ENCODE measurements around the gene F3. TPM values are rescaled to one million over a fixed set of nuclear protein-coding genes. Genes with fewer than 3 reads are reported as not detected.

Gene F3
- total and polyA plus RNA-seq, 2 of the 13 experiments (the other 11 are each of a cell fraction or from before 2014, with no cell fraction given) = 5.8 to 9.0 TPM

GRCh38 chr1:94540440-94541245 lies 916 bp downstream of the F3 start (continued):
- TF ChIP-seq ZBTB4 (CRISPR knock-in tag; IDR thresholded peaks at IDR 0.05; ENCODE audit: borderline replicate concordance) = no peak
- no peak for TF ChIP-seq NONO (IDR thresholded peaks at IDR 0.05)
- 0 out of 2 replicates have a peak, but pooled peaks have one; percentile 51 for TF ChIP-seq NONO (CRISPR knock-in tag; conservative IDR thresholded peaks at IDR 0.05)
- TF ChIP-seq RBAK (CRISPR knock-in tag; IDR thresholded peaks at IDR 0.05) = no peak
- no peak for TF ChIP-seq IRF2 (CRISPR knock-in tag; IDR thresholded peaks at IDR 0.05)
- no peak for TF ChIP-seq ZBTB39 (CRISPR knock-in tag; IDR thresholded peaks at IDR 0.05)
- TF ChIP-seq ZNF773 (CRISPR knock-in tag; IDR thresholded peaks at IDR 0.05; ENCODE audit: borderline replicate concordance) = no peak
- TF ChIP-seq ARNT (IDR thresholded peaks at IDR 0.05) = no peak
- no peak for TF ChIP-seq ZNF580 (CRISPR knock-in tag; IDR thresholded peaks at IDR 0.05; ENCODE audit: borderline replicate concordance, low read depth)
- no peak for TF ChIP-seq MAFK (conservative IDR thresholded peaks at IDR 0.05 in 1 of 2, IDR thresholded peaks at IDR 0.05 in 1 of 2; ENCODE audit: low read length in 2 of 2)
- TF ChIP-seq MLXIP (CRISPR knock-in tag; IDR thresholded peaks at IDR 0.05; ENCODE audit: borderline replicate concordance) = no peak
- no peak for TF ChIP-seq SNAPC2 (CRISPR knock-in tag; IDR thresholded peaks at IDR 0.05)
- TF ChIP-seq ZFP62 (CRISPR knock-in tag; IDR thresholded peaks at IDR 0.05) = no peak
- 0 out of 2 replicates have a peak, but pooled peaks have one; percentile 43 for TF ChIP-seq ISX (CRISPR knock-in tag; conservative IDR thresholded peaks at IDR 0.05)
- no peak for TF ChIP-seq PPARG (CRISPR knock-in tag; conservative IDR thresholded peaks at IDR 0.05)
- 0 out of 2 replicates have a peak, but pooled peaks have one; percentile 21 for TF ChIP-seq MED1 (CRISPR knock-in tag; IDR thresholded peaks at IDR 0.05)
- no peak for TF ChIP-seq MAFG (CRISPR knock-in tag; IDR thresholded peaks at IDR 0.05)
- TF ChIP-seq HMG20B (CRISPR knock-in tag; conservative IDR thresholded peaks at IDR 0.05) = no peak
- TF ChIP-seq ZNF749 (CRISPR knock-in tag; IDR thresholded peaks at IDR 0.05; ENCODE audit: borderline replicate concordance) = no peak
- TF ChIP-seq ZNF775 (CRISPR knock-in tag; IDR thresholded peaks at IDR 0.05; ENCODE audit: borderline replicate concordance) = no peak
- no peak for TF ChIP-seq TEAD2 (CRISPR knock-in tag; IDR thresholded peaks at IDR 0.05)
- no peak for TF ChIP-seq MBNL3 (CRISPR knock-in tag; conservative IDR thresholded peaks at IDR 0.05)
